Neural progenitor cell (in vitro differentiated cells): ENCODE results near the gene ANK3.

ENCODE experiments used
- EZH2 ChIP-seq: fragments of 200-600 bp; sonication (generic); IDR thresholded peaks from 2 replicates; pipeline ENCODE4 v1.6.1; 2017; ENCODE audit warnings: antibody characterized with exemption, mild to moderate bottlenecking, moderate library complexity
- EZH2phosphoT487 ChIP-seq: fragments of 200-600 bp; sonication (generic); IDR thresholded peaks from 2 replicates; pipeline ENCODE4 v1.6.1; 2017; ENCODE audit warnings: antibody characterized with exemption
- TF ChIP-seq, protein P1 (sequence below): fragments of 200-600 bp; sonication (generic); IDR thresholded peaks from 2 replicates; pipeline ENCODE4 v1.5.1; 2017; ENCODE audit warnings: antibody characterized with exemption, mild to moderate bottlenecking

DNA sequence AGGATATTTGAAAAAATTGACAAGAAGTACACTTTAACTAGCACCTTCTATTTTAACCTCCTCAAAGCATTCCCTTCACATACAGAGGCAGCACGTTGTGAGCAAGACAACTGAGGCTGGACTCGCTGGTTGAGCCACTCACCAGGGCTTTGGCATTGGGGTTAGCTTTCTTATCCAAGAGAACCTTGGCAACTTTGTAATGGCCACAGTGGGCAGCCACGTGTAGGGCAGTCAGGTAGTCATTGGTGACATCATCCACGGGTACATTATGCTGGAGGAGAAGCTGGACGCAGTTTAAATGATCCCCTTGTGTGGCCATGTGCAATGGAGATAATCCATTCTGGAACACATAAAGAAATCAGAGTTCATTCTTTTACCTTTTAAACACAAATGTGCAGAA, 181.8 kb downstream of the ANK3 start:
- no peak for TF ChIP-seq EZH2
- TF ChIP-seq, protein P1, sequence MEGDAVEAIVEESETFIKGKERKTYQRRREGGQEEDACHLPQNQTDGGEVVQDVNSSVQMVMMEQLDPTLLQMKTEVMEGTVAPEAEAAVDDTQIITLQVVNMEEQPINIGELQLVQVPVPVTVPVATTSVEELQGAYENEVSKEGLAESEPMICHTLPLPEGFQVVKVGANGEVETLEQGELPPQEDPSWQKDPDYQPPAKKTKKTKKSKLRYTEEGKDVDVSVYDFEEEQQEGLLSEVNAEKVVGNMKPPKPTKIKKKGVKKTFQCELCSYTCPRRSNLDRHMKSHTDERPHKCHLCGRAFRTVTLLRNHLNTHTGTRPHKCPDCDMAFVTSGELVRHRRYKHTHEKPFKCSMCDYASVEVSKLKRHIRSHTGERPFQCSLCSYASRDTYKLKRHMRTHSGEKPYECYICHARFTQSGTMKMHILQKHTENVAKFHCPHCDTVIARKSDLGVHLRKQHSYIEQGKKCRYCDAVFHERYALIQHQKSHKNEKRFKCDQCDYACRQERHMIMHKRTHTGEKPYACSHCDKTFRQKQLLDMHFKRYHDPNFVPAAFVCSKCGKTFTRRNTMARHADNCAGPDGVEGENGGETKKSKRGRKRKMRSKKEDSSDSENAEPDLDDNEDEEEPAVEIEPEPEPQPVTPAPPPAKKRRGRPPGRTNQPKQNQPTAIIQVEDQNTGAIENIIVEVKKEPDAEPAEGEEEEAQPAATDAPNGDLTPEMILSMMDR: no peak
- no peak for TF ChIP-seq EZH2phosphoT487
